Measurements from ENCODE around the gene MMP3. TPM values are rescaled to one million over a fixed set of nuclear protein-coding genes. Genes with fewer than 3 reads are reported as not detected.

MMP3 gene
- total RNA-seq, 1 donor: not detected

Other genes starting within 250 kb of the MMP3 start
- gene MMP20, start 218.3 kb downstream of the MMP3 start, total RNA-seq: 0.10 TPM
- not detected for gene MMP27, start 137.8 kb downstream of the MMP3 start, total RNA-seq
- gene MMP8, start 118.7 kb downstream of the MMP3 start, total RNA-seq: 0.10 TPM
- 0.31 TPM for gene MMP10, start 63.0 kb downstream of the MMP3 start, total RNA-seq
- 0.52 TPM for gene MMP1, start 45.4 kb downstream of the MMP3 start, total RNA-seq
- not detected for gene MMP12, start 31.4 kb upstream of the MMP3 start, total RNA-seq
- gene MMP13, start 112.1 kb upstream of the MMP3 start, total RNA-seq: not detected
- gene DCUN1D5, start 248.6 kb upstream of the MMP3 start, total RNA-seq: 23.1 TPM